GM18498 (cell line): ENCODE measurements around the gene C1QTNF1.

Source experiments
- ATAC-seq: cut with Tn5 transposase; IDR thresholded peaks from one replicate; pipeline ENCODE4 v1.9.1; 2021; ENCODE audit warnings: mild to moderate bottlenecking, moderate library complexity; ENCODE audit not compliant: unreplicated experiment

C1QTNF1 gene

GRCh38 chr17:78992542-78993212 is 31.3 kb upstream of the C1QTNF1 start:
- no peak for ATAC-seq

DNA sequence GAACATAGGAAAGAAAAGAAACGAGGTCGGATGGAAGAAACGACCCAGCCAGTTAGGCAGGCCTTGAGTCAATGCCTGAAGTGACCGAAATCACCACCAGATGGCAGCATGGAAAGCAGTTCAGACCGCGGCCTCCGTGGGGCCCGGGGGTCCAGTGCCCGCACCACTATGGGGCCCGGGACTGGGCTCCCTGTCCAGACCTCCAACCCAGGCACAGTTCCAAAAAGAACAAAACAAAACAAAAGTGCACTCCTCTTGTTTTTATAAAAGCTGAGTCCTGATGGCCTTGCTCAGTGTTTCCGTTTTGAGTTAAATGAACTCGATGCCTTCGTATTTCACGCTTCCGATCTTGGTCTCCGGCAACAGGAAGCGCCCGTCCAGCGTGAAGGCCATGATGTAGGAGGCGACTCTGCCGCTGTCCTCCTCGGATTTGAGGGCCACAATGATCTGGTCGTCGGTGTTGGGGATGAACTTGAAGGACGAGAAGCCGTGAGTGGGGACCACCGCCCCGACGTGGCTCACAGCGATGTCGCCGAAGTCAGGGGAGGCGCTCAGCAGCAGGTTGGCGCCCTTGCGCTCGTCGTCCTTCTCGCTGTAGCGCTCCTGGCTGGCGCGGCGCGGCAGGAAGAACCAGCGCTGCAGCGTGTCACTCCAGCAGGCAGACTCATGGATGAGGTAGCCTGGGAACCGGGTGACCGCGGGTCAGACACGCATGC is 30.6 kb upstream of the C1QTNF1 start:
- ATAC-seq, result no peak

- no peak for ATAC-seq
These were observed 29.8 kb upstream of the C1QTNF1 start for GRCh38 chr17:78993981-78994671.

DNA sequence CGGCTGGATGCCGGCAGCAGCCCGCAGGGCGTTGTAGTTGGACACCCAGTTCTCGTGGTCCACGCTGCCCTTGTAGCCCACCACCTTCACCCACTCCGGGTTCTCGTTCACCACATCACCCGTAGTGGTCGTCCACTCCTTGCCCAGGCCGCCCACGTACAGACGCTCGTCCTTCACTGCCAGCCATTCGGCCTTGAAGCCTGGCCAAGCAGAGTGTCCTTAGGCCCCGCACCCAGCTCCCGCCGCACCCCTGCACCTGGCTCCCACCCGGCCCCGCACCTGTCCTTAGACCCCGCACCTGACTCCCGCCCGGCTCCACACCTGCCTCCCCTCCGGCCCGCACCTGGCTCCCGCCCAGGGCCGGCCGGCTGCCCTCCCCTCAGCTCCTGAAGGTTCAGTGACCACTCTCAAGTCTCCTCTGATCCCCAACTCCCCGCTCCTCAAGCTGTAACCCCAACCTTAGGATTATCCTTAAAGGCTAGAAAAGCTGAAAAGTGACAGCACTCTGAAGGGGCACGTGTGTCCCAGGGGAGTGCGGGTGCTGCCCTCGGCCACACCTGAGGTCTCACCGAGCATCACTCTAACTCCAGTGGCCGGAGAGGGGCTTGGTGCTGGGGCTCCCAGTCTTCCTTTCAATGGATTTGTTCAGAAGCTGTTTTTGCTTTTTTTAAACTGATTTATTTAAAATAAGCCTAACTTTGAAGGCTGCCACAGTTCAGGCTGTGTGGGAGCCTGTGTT is 28.8 kb upstream of the C1QTNF1 start:
- ATAC-seq, result no peak

- no peak for ATAC-seq
These were observed 28.1 kb upstream of the C1QTNF1 start for GRCh38 chr17:78995761-78996451.

DNA sequence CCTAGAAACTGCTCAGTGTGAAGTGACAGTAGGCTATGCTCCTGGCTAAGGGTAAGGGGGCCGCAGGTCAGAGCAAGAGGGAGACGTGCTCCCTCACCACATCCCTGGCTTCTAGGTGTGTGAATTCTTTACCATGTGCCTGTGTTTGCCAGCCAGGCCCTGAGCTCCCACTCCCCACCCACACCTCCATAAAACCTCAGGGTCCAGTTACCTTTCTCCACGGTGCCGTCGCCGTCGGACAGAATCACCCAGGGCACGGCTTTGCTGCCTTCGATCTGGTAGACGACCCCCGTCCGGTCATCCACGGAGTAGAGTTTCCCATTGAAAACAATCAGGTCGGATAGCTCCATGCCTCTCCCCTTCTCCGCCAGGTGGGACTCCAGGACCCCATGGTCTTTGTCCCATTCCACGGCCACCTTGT is 27.2 kb upstream of the C1QTNF1 start:
- ATAC-seq, result no peak

GRCh38 chr17:78997231-78997741 is 26.7 kb upstream of the C1QTNF1 start:
- ATAC-seq, result no peak

DNA sequence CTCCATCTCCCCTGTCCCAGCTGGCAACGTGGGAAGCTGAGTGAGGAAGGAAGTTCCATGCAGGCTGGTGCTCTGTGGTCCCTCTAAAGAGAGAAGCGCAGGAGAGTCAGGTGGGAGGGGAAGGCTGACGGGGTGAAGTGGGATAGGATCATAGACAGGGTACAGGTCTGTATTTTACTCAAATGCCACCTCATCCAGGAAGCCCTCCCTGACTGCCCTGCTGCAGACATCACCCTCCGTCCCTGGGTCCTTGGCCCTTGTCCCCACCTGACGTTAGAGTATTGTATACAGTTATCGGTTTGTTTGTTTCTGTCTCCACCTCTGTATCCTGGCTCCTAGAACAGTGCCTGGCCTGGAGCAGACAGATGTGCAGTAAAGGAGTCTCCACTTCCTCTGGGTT is 26.1 kb upstream of the C1QTNF1 start:
- no peak for ATAC-seq

GRCh38 chr17:78998311-78999055 is 25.5 kb upstream of the C1QTNF1 start:
- ATAC-seq, result no peak

- ATAC-seq, result no peak
These were observed 24.8 kb upstream of the C1QTNF1 start for GRCh38 chr17:78999056-78999768.

GRCh38 chr17:78999947-79000395 is 24.0 kb upstream of the C1QTNF1 start:
- no peak for ATAC-seq

DNA sequence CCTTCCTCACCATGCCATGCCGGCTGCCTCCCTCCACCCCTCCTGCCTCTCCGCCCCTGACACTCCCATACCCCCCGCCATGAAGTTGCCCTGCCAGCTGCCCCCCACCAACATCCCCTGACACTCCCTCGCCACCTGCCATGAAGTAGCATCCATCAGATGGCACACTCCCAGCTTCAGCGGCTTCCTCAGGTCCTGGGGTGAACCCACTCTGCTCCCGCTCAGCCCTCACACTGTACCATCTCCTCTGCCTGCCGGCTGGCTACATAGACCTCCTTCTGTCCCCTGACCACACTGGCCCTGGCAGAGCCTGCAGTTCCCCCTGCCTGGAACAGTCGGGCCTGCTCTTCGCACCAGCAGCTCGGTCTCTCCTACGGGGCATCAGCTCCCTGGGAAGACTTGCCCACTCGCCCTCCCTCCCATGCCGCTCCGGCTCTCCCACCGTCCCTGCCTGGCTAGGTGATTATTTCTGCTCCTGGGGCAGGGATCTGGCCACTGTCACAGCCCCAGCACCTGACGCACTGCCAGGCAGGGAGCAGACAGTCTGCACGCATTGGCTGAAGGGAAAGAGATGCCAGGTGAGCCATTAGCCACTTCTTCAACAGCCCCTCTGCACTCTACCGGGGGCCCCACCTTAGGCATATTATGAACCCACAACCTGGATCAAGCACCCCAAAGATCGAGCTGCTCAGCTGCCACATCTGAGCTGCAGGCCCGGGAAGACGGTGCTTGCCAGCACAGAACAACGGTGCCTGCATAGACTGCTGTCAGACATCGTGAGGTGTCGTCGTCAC is 23.4 kb upstream of the C1QTNF1 start:
- ATAC-seq, result no peak

- ATAC-seq, result no peak
These were observed 22.6 kb upstream of the C1QTNF1 start for GRCh38 chr17:79001190-79002020.

- ATAC-seq, result no peak
These were observed 21.7 kb upstream of the C1QTNF1 start for GRCh38 chr17:79002291-79002690.

GRCh38 chr17:79002796-79003593 is 21.0 kb upstream of the C1QTNF1 start:
- ATAC-seq, result no peak

GRCh38 chr17:79003661-79004411 is 20.1 kb upstream of the C1QTNF1 start:
- no peak for ATAC-seq
